ENCODE measurements around the gene TACC2. TPM values are rescaled to one million over a fixed set of nuclear protein-coding genes. Genes with fewer than 3 reads are reported as not detected.

TACC2 gene
- 30.5 TPM for polyA plus RNA-seq (2013, experiment 1 of 2)
- polyA plus RNA-seq (2013, experiment 2 of 2) = 31.2 TPM

- Histone ChIP-seq H3K23ac (ENCODE audit: low read length) (no peak within 1 kb of the TSS), H2BK15ac (replicated peaks; ENCODE audit: low read depth) (no peak within 1 kb of the TSS), H3K18ac (ENCODE audit: low read length) (no peak within 1 kb of the TSS), H3K4ac (ENCODE audit: low read depth, low read length) (no peak within 1 kb of the TSS), H3K4me1 (ENCODE audit: control insufficient read depth, low read depth, low read length) (no peaks in the 10 kb centered on the region), H3K27me3 (ENCODE audit: insufficient read depth, low read length, poor library complexity) (no peaks in the 10 kb centered on the region), H2AK5ac (ENCODE audit: low read length) (no peak within 1 kb of the TSS), H3K4me3 (ENCODE audit: low read length) (no peak within 1 kb of the TSS), H3K9ac (ENCODE audit: low read length) (no peak within 1 kb of the TSS), H4K5ac (ENCODE audit: low read length) (no peak within 1 kb of the TSS), H2BK5ac (ENCODE audit: low read length) (no peak within 1 kb of the TSS), H3K36me3 (ENCODE audit: control insufficient read depth, insufficient read depth, low read length) (no peaks in the 10 kb centered on the region), H3K56ac (ENCODE audit: low read length) (no peak within 1 kb of the TSS), H3K4me2 (ENCODE audit: low read length) (no peak within 1 kb of the TSS), H3K27ac (ENCODE audit: low read depth, low read length) (no peak within 1 kb of the TSS), H3K79me1 (ENCODE audit: low read length) (no peaks in the 10 kb centered on the region), H4K8ac (ENCODE audit: low read depth, low read length) (no peak within 1 kb of the TSS), H3K79me2 (ENCODE audit: control insufficient read depth, insufficient read depth, low read length) (no peaks in the 10 kb centered on the region), H2BK120ac (ENCODE audit: low read depth, low read length) (no peak within 1 kb of the TSS)
- no peak for DNase-seq
- WGBS (ENCODE audit: extremely low coverage, insufficient coverage, low lambda C conversion rate) = no CpG with 5 or more reads among the region's 15 CpGs
Observed at GRCh38 chr10:121988361-121989324, at the start of gene TACC2. Gene TACC2, plus strand, starts transcription at chr10:121989163. Its CDS starts 32,819 bp downstream, at chr10:122021982.

DNA sequence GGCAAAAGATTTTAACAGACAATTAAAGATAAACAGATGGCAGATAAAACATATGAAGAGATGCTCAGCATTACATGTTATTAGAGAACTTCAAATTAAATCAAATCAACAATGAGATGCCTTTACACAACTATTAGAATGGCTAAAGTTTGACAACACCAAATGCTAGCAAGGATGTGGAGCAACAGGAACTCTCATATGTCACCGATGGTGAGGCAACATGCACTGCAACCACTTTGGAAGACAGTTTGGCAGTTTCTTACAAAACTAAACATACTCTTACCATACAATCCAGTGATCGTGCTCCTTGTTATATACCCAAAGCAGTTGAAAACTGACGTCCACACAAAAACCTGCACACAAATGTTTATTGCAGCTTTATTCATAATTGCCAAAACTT lies 47.4 kb upstream of the TACC2 start:
- H3K79me1 ChIP-seq (ENCODE audit: low read length) = no peaks in the 10 kb centered on the region
- H3K36me3 ChIP-seq (ENCODE audit: control insufficient read depth, insufficient read depth, low read length) = no peaks in the 10 kb centered on the region
- no peaks in the 10 kb centered on the region for H3K4me1 ChIP-seq (ENCODE audit: control insufficient read depth, low read depth, low read length)
- DNase-seq = no peak
- H3K4me3 ChIP-seq (ENCODE audit: low read length) = no peak overlapping the region
- no peak overlapping the region for H3K18ac ChIP-seq (ENCODE audit: low read length)
- H3K23ac ChIP-seq (ENCODE audit: low read length) = no peak overlapping the region
- H3K79me2 ChIP-seq (ENCODE audit: control insufficient read depth, insufficient read depth, low read length) = no peaks in the 10 kb centered on the region
- H4K5ac ChIP-seq (ENCODE audit: low read length) = no peak overlapping the region
- H3K4me2 ChIP-seq (ENCODE audit: low read length) = no peak overlapping the region
- no peak overlapping the region for H4K8ac ChIP-seq (ENCODE audit: low read depth, low read length)
- H3K27me3 ChIP-seq (ENCODE audit: insufficient read depth, low read length, poor library complexity) = no peaks in the 10 kb centered on the region
- H3K27ac ChIP-seq (ENCODE audit: low read depth, low read length) = no peak overlapping the region
- no peak overlapping the region for H3K56ac ChIP-seq (ENCODE audit: low read length)
- H2AK5ac ChIP-seq (ENCODE audit: low read length) = no peak overlapping the region
- no peak overlapping the region for H2BK15ac ChIP-seq (replicated peaks; ENCODE audit: low read depth)
- no peak overlapping the region for H2BK5ac ChIP-seq (ENCODE audit: low read length)
- WGBS (ENCODE audit: extremely low coverage, insufficient coverage, low lambda C conversion rate) = no CpG with 5 or more reads among the region's 3 CpGs
- no peak overlapping the region for H2BK120ac ChIP-seq (ENCODE audit: low read depth, low read length)
- no peak overlapping the region for H3K9ac ChIP-seq (ENCODE audit: low read length)
- H3K4ac ChIP-seq (ENCODE audit: low read depth, low read length) = no peak overlapping the region

- peaks cover 5% of the 10 kb centered on the region for H3K4me1 ChIP-seq (ENCODE audit: control insufficient read depth, low read depth, low read length)
- H3K27me3 ChIP-seq (ENCODE audit: insufficient read depth, low read length, poor library complexity) = no peaks in the 10 kb centered on the region
- H3K56ac ChIP-seq (ENCODE audit: low read length) = no peak overlapping the region
- no peak overlapping the region for H2AK5ac ChIP-seq (ENCODE audit: low read length)
- no peak overlapping the region for H2BK15ac ChIP-seq (replicated peaks; ENCODE audit: low read depth)
- H2BK120ac ChIP-seq (ENCODE audit: low read depth, low read length) = no peak overlapping the region
- no peak overlapping the region for H4K5ac ChIP-seq (ENCODE audit: low read length)
- no peak overlapping the region for H3K27ac ChIP-seq (ENCODE audit: low read depth, low read length)
- H3K23ac ChIP-seq (ENCODE audit: low read length) = no peak overlapping the region
- no peak overlapping the region for H3K4me2 ChIP-seq (ENCODE audit: low read length)
- no peak overlapping the region for H3K4ac ChIP-seq (ENCODE audit: low read depth, low read length)
- H3K9ac ChIP-seq (ENCODE audit: low read length) = no peak overlapping the region
- WGBS (ENCODE audit: extremely low coverage, insufficient coverage, low lambda C conversion rate) = no CpG with 5 or more reads among the region's 2 CpGs
- no peak overlapping the region for H2BK5ac ChIP-seq (ENCODE audit: low read length)
- DNase-seq = no peak
- no peaks in the 10 kb centered on the region for H3K36me3 ChIP-seq (ENCODE audit: control insufficient read depth, insufficient read depth, low read length)
- H3K18ac ChIP-seq (ENCODE audit: low read length) = no peak overlapping the region
- H3K79me1 ChIP-seq (ENCODE audit: low read length) = no peaks in the 10 kb centered on the region
- no peaks in the 10 kb centered on the region for H3K79me2 ChIP-seq (ENCODE audit: control insufficient read depth, insufficient read depth, low read length)
- H4K8ac ChIP-seq (ENCODE audit: low read depth, low read length) = no peak overlapping the region
- H3K4me3 ChIP-seq (ENCODE audit: low read length) = no peak overlapping the region
Observed at GRCh38 chr10:121942749-121943416, 46.1 kb upstream of the TACC2 start.

- peaks cover 6% of the 10 kb centered on the region for H3K4me1 ChIP-seq (ENCODE audit: control insufficient read depth, low read depth, low read length)
- peak; percentile 65 for DNase-seq
- H3K9ac ChIP-seq (ENCODE audit: low read length) = no peak overlapping the region
- no peaks in the 10 kb centered on the region for H3K27me3 ChIP-seq (ENCODE audit: insufficient read depth, low read length, poor library complexity)
- no peak overlapping the region for H2BK15ac ChIP-seq (replicated peaks; ENCODE audit: low read depth)
- H3K79me2 ChIP-seq (ENCODE audit: control insufficient read depth, insufficient read depth, low read length) = no peaks in the 10 kb centered on the region
- peak overlapping the region; percentile 11 for H3K56ac ChIP-seq (ENCODE audit: low read length)
- WGBS (ENCODE audit: extremely low coverage, insufficient coverage, low lambda C conversion rate) = no CpG with 5 or more reads among the region's 7 CpGs
- H3K4me2 ChIP-seq (ENCODE audit: low read length) = no peak overlapping the region
- no peaks in the 10 kb centered on the region for H3K36me3 ChIP-seq (ENCODE audit: control insufficient read depth, insufficient read depth, low read length)
- no peak overlapping the region for H3K23ac ChIP-seq (ENCODE audit: low read length)
- H3K27ac ChIP-seq (ENCODE audit: low read depth, low read length) = no peak overlapping the region
- no peak overlapping the region for H4K8ac ChIP-seq (ENCODE audit: low read depth, low read length)
- no peak overlapping the region for H3K4me3 ChIP-seq (ENCODE audit: low read length)
- H3K4ac ChIP-seq (ENCODE audit: low read depth, low read length) = no peak overlapping the region
- peak overlapping the region; percentile 28 for H2BK5ac ChIP-seq (ENCODE audit: low read length)
- no peak overlapping the region for H4K5ac ChIP-seq (ENCODE audit: low read length)
- no peak overlapping the region for H2AK5ac ChIP-seq (ENCODE audit: low read length)
- no peak overlapping the region for H3K18ac ChIP-seq (ENCODE audit: low read length)
- H2BK120ac ChIP-seq (ENCODE audit: low read depth, low read length) = no peak overlapping the region
- H3K79me1 ChIP-seq (ENCODE audit: low read length) = no peaks in the 10 kb centered on the region
Observed at GRCh38 chr10:121947343-121948330, 41.3 kb upstream of the TACC2 start.

- no peaks in the 10 kb centered on the region for H3K79me1 ChIP-seq (ENCODE audit: low read length)
- H3K27me3 ChIP-seq (ENCODE audit: insufficient read depth, low read length, poor library complexity) = no peaks in the 10 kb centered on the region
- H3K23ac ChIP-seq (ENCODE audit: low read length) = no peak overlapping the region
- no peak overlapping the region for H3K9ac ChIP-seq (ENCODE audit: low read length)
- no peak overlapping the region for H4K8ac ChIP-seq (ENCODE audit: low read depth, low read length)
- H3K18ac ChIP-seq (ENCODE audit: low read length) = no peak overlapping the region
- H4K5ac ChIP-seq (ENCODE audit: low read length) = no peak overlapping the region
- no peak overlapping the region for H2AK5ac ChIP-seq (ENCODE audit: low read length)
- H3K27ac ChIP-seq (ENCODE audit: low read depth, low read length) = no peak overlapping the region
- WGBS (ENCODE audit: extremely low coverage, insufficient coverage, low lambda C conversion rate) = no CpG with 5 or more reads among the region's 2 CpGs
- no peaks in the 10 kb centered on the region for H3K36me3 ChIP-seq (ENCODE audit: control insufficient read depth, insufficient read depth, low read length)
- H3K4ac ChIP-seq (ENCODE audit: low read depth, low read length) = no peak overlapping the region
- no peak overlapping the region for H3K56ac ChIP-seq (ENCODE audit: low read length)
- no peak overlapping the region for H2BK120ac ChIP-seq (ENCODE audit: low read depth, low read length)
- peaks cover 6% of the 10 kb centered on the region for H3K4me1 ChIP-seq (ENCODE audit: control insufficient read depth, low read depth, low read length)
- no peak overlapping the region for H2BK15ac ChIP-seq (replicated peaks; ENCODE audit: low read depth)
- no peak overlapping the region for H3K4me2 ChIP-seq (ENCODE audit: low read length)
- no peak for DNase-seq
- H3K4me3 ChIP-seq (ENCODE audit: low read length) = no peak overlapping the region
- H2BK5ac ChIP-seq (ENCODE audit: low read length) = no peak overlapping the region
- H3K79me2 ChIP-seq (ENCODE audit: control insufficient read depth, insufficient read depth, low read length) = no peaks in the 10 kb centered on the region
Observed at GRCh38 chr10:121949049-121949448, 39.9 kb upstream of the TACC2 start.

All from mesendoderm (in vitro differentiated cells).